Activated naive CD4-positive, alpha-beta T cell treated with anti-CD3 and anti-CD28 coated beads, Interleukin-2, amount 50 U/mL, for 16 hours (primary cell): ENCODE measurements around the gene DLG2.
"Not testable (repeated sequence)": the region's sequence is repeated elsewhere in the genome, so short reads cannot be mapped to it uniquely, and the experiment has no call there.

ENCODE experiments used
- DNase-seq: peaks from one replicate; pipeline ENCODE4 v3.0.0-alpha.2; 2020

Gene DLG2

DNA sequence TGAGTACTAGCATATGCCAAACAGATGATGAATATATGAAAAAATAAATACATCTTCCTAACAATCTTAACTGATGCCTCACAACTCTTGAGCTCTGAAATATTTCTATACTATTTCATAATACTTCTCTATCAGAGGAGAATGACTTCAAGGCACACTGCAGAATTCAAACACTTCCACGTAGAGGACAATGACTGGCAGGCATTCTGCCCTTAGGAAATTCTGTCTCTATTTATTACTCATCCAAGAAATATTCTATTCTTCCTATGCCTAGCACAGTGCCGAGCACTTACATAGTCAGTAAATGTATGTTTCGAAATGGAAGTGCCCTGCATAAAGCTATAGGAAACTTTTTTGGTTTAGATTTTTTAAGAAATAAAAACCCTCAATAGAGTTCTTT lies 809.1 kb downstream of the DLG2 start:
- DNase-seq = no peak

GRCh38 chr11:84812471-84812969 lies 814.6 kb downstream of the DLG2 start:
- DNase-seq = no peak

- no peak for DNase-seq
Measured at GRCh38 chr11:84806354-84806753, 820.8 kb downstream of the DLG2 start.

- no peak for DNase-seq
Measured at GRCh38 chr11:84804041-84804440, 823.1 kb downstream of the DLG2 start.

- DNase-seq = no peak
Measured at GRCh38 chr11:84800755-84801346, 826.3 kb downstream of the DLG2 start.

- no peak for DNase-seq
Measured at GRCh38 chr11:84799112-84799511, 828.0 kb downstream of the DLG2 start.

DNA sequence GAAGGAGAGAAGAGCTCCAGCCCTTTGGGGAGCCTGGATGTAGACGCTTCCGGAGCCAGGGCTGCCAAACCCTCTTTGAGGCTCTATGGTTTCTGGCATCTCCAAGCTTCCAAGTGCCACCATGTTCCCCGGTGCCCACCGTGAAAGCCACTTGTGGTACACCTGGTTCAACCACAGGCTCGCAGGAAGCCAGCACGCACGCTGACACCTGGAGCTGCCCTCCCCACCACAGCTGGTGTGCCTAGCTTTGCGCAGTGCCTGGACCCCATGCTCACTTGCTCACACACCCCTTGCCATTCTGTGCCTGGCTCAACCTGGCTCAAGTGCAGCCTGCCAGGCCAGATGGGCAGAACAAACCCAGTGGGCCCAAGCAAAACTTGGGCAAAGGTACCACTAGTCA lies 831.4 kb downstream of the DLG2 start:
- DNase-seq = no peak

DNA sequence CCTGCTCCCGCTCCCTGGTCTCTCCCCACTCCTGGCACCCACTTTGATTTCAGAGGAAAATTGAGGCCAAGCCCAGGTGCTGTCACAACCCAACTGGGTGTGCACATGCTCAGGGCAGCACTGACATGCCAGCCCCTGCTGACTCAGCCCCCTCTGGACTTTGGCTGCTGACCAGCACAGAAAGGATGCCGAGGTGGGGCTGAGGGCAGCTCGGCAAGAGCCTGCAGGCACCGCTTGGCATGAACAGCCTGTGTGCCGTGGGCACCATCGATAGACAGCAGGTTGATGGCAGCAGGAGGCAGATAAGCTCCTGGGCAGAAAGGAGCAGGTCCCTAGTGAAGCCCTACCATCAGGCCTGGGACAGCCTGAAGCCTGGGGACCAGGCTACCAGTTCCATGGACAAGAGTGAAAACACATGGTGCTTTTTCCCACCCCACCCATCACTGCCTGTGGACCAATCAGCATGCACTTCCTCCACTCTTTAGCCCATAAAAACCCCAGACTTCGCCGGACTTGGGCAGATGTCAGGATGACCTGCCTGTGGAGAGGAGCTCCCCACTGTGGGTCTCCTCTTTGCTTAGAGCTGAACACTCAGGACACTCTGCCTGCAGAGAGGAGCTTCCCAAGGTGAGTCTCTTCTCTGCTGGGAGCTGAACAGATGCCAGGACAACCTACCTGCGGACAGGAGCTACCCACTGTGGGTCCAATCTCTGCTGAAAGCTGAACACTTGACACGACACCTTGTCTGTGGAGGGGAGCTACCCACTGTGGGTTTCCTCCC lies 832.3 kb downstream of the DLG2 start:
- DNase-seq = no peak

- no peak for DNase-seq
Measured at GRCh38 chr11:84793318-84793717, 833.8 kb downstream of the DLG2 start.

GRCh38 chr11:84790849-84791427 lies 836.2 kb downstream of the DLG2 start:
- DNase-seq = no peak

- no peak for DNase-seq
Measured at GRCh38 chr11:84788220-84788619, 838.9 kb downstream of the DLG2 start.

DNA sequence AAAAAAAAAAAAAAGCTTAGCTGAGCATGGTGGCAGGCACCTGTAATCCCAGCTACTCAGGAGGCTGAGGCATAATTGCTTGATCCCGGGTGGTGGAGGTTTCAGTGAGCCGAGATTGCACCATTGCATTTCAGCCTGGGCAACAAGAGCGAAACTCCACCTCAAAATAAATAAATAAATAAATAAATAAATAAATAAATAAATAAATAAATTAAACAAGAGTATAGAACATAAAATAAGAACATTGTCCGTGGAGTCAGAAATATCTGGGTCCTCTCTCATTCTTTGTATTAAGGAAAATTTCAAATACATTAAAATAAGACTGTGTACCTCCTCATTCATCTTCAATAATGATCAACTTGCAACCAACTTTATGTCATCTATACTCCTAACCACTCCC lies 843.0 kb downstream of the DLG2 start:
- not testable (repeated sequence) for DNase-seq

GRCh38 chr11:84780689-84781293 lies 846.4 kb downstream of the DLG2 start:
- DNase-seq = no peak

DNA sequence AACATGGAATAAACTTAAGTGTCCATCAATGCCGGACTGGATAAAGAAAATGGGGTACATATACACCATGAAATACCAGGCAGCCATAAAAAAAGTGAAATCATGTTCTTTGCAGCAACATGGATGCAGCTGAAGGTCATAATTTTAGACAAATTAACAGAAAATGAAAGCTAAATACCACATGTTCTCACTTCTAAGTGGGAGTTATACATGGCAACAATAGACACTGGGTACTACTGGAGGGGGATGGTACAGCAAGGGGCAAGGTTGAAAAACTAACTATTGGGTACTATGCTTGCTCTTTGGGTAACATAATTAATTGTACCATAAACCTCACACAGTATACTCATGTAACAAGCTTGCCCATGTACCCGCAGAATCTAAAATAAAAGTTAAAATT lies 851.6 kb downstream of the DLG2 start:
- DNase-seq = no peak

GRCh38 chr11:84763931-84764330 lies 863.2 kb downstream of the DLG2 start:
- DNase-seq = no peak

- no peak for DNase-seq
Measured at GRCh38 chr11:84757711-84758110, 869.4 kb downstream of the DLG2 start.

DNA sequence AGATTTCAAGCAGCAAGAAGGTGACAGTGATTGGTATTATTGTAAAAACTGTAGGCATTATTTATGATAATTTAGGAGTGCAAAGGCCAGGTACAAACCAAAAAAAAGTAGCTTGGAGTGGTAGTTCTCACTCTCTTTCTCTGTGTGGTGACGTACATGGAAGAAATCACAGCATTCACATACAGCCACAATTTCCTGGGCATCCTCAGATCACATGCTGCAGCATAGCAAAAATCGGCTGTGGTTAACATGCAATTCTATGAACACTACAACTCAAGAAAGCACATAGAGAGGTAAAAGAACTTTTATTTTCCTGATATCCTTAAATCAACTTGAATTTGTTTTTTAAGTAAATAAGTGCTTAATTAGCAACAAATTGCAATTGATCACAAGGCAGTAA lies 875.8 kb downstream of the DLG2 start:
- DNase-seq = no peak

DNA sequence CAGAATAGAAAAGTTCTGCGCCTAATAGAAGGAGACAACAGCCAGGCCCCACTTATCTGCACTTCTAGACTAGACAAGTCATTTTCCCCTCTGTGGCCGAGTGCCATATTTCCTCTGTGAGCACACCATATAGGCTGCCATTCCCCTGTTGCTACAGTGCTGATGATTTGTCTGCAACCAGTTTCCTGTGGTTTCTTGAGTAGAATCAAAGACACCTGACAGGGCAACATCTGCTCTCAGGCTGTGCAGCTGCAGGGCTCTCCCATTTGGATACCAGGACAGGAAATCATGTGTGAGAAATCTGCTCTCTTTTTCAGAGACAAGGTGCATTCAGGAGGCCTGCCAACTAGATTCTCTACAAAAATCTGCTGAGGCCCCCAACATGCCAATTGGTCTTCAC lies 879.3 kb downstream of the DLG2 start:
- no peak for DNase-seq

DNA sequence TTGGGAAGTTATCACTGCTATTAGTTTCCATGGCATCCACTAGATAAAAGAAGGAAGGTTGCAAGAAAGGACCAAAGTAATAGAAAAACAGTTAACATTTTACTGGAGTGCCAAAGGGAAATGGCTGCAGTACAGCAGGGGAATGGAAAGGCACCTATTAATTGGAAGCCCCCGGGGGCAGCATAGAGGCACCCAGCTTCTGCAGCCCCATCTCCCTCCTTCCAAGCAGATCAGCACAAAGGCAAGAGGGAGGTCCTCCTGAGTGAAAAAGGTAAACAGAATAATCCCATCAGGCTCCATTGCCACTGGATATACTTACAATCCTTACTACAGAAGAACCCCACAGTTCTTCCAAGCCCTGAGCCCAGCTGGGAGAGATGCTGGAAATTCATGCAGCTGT lies 887.1 kb downstream of the DLG2 start:
- no peak for DNase-seq

DNA sequence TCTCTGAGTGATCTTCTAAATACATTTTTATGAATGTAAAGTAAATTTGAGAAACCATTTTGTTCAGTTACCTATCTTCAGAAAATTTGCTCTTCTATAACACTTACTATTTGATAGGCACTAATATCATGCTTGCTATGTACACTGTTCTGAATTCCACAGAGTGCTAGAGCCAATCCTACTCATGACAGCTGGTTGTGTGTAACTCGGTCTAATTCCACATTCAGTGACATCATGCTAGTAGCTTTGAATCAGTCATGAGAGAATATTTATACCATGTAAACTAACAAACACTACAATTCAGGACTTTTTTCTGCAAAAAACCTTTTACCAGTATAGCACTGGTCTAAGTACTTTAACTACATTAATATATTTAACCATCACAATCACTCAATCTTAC lies 902.9 kb downstream of the DLG2 start:
- DNase-seq = no peak

DNA sequence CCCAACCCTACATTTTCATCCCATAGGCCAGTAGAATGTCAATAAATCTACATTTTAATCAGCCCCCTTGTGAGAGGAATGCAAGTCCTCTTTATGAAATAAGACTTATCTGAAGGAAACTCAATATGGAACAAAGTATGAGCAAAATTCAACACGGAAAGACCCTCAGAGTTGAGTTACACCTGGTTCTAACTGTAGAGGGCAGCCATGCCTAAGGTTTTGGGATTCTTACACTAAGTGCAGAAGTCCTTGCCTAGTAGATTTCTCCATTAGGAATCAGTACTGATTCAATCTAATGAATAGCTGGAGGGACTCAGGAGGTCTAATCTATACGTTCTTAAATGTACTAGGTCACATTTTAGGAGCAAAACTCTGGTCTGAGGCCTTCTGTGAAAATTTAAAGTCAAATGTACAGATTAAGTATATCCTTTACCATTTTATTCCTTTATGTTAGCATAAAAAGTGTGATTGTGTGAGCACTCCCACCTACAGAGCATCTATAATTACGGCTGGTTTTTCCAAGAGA lies 904.5 kb downstream of the DLG2 start:
- DNase-seq = no peak

GRCh38 chr11:84721561-84721961 lies 905.6 kb downstream of the DLG2 start:
- DNase-seq = no peak

- no peak for DNase-seq
Measured at GRCh38 chr11:84720706-84721402, 906.3 kb downstream of the DLG2 start.
